HG03342 (cell line): ENCODE data around the gene SERPINH1.

Experiments used
- ATAC-seq: cut with Tn5 transposase; IDR thresholded peaks from one replicate; pipeline ENCODE4 v1.9.1; 2021; ENCODE audit warnings: mild to moderate bottlenecking, moderate library complexity; ENCODE audit not compliant: unreplicated experiment

The SERPINH1 gene

GRCh38 chr11:75532200-75533048 lies 29.6 kb upstream of the SERPINH1 start:
- ATAC-seq: no peak

GRCh38 chr11:75533896-75534258 lies 28.2 kb upstream of the SERPINH1 start:
- no peak for ATAC-seq

GRCh38 chr11:75534259-75535069 lies 27.6 kb upstream of the SERPINH1 start:
- no peak for ATAC-seq

- ATAC-seq: no peak
These were observed 27.0 kb upstream of the SERPINH1 start for GRCh38 chr11:75535071-75535470.

GRCh38 chr11:75536786-75537641 lies 25.0 kb upstream of the SERPINH1 start:
- ATAC-seq: peak; percentile 86

- no peak for ATAC-seq
These were observed 24.3 kb upstream of the SERPINH1 start for GRCh38 chr11:75537740-75538139.

GRCh38 chr11:75538150-75538942 lies 23.7 kb upstream of the SERPINH1 start:
- no peak for ATAC-seq

- no peak for ATAC-seq
These were observed 22.4 kb upstream of the SERPINH1 start for GRCh38 chr11:75539459-75540334.

GRCh38 chr11:75541193-75542087 lies 20.6 kb upstream of the SERPINH1 start:
- ATAC-seq: no peak

GRCh38 chr11:75542088-75542438 lies 20.0 kb upstream of the SERPINH1 start:
- no peak for ATAC-seq

- no peak for ATAC-seq
These were observed 18.2 kb upstream of the SERPINH1 start for GRCh38 chr11:75543806-75544205.

- no peak for ATAC-seq
These were observed 14.9 kb upstream of the SERPINH1 start for GRCh38 chr11:75547177-75547576.

- no peak for ATAC-seq
These were observed 14.4 kb upstream of the SERPINH1 start for GRCh38 chr11:75547617-75548058.

GRCh38 chr11:75548595-75549272 lies 13.3 kb upstream of the SERPINH1 start:
- no peak for ATAC-seq

- no peak for ATAC-seq
These were observed 12.6 kb upstream of the SERPINH1 start for GRCh38 chr11:75549370-75549958.

- no peak for ATAC-seq
These were observed 8.9 kb upstream of the SERPINH1 start for GRCh38 chr11:75553182-75553581.

GRCh38 chr11:75553889-75554257 lies 8.2 kb upstream of the SERPINH1 start:
- ATAC-seq: no peak
